Measurements from ENCODE around the gene MTOR.
A peak's percentile ranks its signal among the peaks of the same experiment; 100 is the strongest.
"Not testable (repeated sequence)": the region's sequence is repeated elsewhere in the genome, so short reads cannot be mapped to it uniquely, and the experiment has no call there.

Gene MTOR

GRCh38 chr1:11109047-11109760, 153.1 kb downstream of the MTOR start:
- peak; percentile 81 for DNase-seq (ENCODE audit: low spot score)

- DNase-seq (ENCODE audit: low spot score), result no peak
These were observed 154.8 kb downstream of the MTOR start for GRCh38 chr1:11107599-11107998.

GRCh38 chr1:11105586-11105985, 156.8 kb downstream of the MTOR start:
- DNase-seq (ENCODE audit: low spot score), result no peak

GRCh38 chr1:11101347-11101746, 161.0 kb downstream of the MTOR start:
- DNase-seq (ENCODE audit: low spot score), result no peak

- not testable (repeated sequence) for DNase-seq (ENCODE audit: low spot score)
These were observed 161.5 kb downstream of the MTOR start for GRCh38 chr1:11100806-11101205.

GRCh38 chr1:11100149-11100493, 162.2 kb downstream of the MTOR start:
- DNase-seq (ENCODE audit: low spot score), result no peak

GRCh38 chr1:11099310-11100148, 162.8 kb downstream of the MTOR start, which contains the start of gene EXOSC10:
Gene EXOSC10 (minus strand): TSS chr1:11099869. CDS start chr1:11099831, 38 bp downstream.
- DNase-seq (ENCODE audit: low spot score), result peak; percentile 94

GRCh38 chr1:11098931-11099309, 163.4 kb downstream of the MTOR start:
- DNase-seq (ENCODE audit: low spot score), result no peak

- DNase-seq (ENCODE audit: low spot score), result not testable (repeated sequence)
These were observed 178.6 kb downstream of the MTOR start for GRCh38 chr1:11083784-11084183.

GRCh38 chr1:11080931-11081330, 181.4 kb downstream of the MTOR start:
- no peak for DNase-seq (ENCODE audit: low spot score)

GRCh38 chr1:11078631-11079030, 183.7 kb downstream of the MTOR start:
- DNase-seq (ENCODE audit: low spot score), result no peak

GRCh38 chr1:11073398-11073797, 189.0 kb downstream of the MTOR start:
- not testable (repeated sequence) for DNase-seq (ENCODE audit: low spot score)

GRCh38 chr1:11072216-11072917, 190.0 kb downstream of the MTOR start:
- no peak for DNase-seq (ENCODE audit: low spot score)

- no peak for DNase-seq (ENCODE audit: low spot score)
These were observed 190.7 kb downstream of the MTOR start for GRCh38 chr1:11071463-11072215.

- no peak for DNase-seq (ENCODE audit: low spot score)
These were observed 191.5 kb downstream of the MTOR start for GRCh38 chr1:11070876-11071275.

GRCh38 chr1:11068600-11069473, 193.5 kb downstream of the MTOR start:
- no peak for DNase-seq (ENCODE audit: low spot score)

- DNase-seq (ENCODE audit: low spot score), result no peak
These were observed 194.4 kb downstream of the MTOR start for GRCh38 chr1:11067716-11068599.

GRCh38 chr1:11065796-11066195, 196.6 kb downstream of the MTOR start:
- DNase-seq (ENCODE audit: low spot score), result no peak

GRCh38 chr1:11064942-11065341, 197.4 kb downstream of the MTOR start:
- no peak for DNase-seq (ENCODE audit: low spot score)

Measured in COLO829 (cell line).